ENCODE results near the gene SNX22. TPM values are rescaled to one million over a fixed set of nuclear protein-coding genes. Genes with fewer than 3 reads are reported as not detected.

The SNX22 gene
- total and polyA plus RNA-seq, 9 of the 15 experiments (the other 6 are each of a cell fraction or from before 2014, with no cell fraction given), result 0.91 to 3.0 (median 2.0) TPM

DNA sequence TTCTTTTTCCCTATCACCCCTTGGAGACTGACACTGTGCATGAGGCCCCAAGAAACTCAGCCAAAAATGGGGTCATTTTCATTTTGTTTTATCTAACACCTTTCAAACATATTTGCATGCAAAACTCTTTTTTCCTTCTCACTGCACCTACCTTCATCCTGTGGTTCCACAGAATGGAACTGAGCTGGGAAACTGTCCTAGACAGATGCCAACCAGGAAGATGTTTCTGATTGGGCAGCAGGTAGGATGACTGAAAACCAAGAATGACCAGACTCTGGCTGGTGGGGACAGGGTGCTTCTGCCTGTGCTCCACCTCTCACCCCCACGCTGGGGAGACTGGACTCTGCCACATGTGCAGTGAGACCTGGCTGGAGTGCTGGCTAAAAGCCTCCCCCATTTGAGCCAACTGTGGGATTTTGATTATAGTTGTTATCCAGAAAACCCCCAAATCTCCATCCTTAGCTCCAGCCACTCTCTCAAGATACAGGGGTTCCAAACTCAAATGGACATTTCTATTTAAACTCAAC is 6.1 kb downstream of the SNX22 start:
- WGBS (ENCODE audit: insufficient coverage, low coverage, missing lambda C conversion rate), result 71% methylated on average over 1 of the region's 1 CpG
- no peak overlapping the region for H3K4me2 ChIP-seq (ENCODE audit: insufficient read depth, low read length)
- no peak overlapping the region for H3K9ac ChIP-seq (ENCODE audit: insufficient read depth in 1 of 2, low read depth in 2 of 2, low read length in 2 of 2)
- POLR2A ChIA-PET, result interaction anchor here (1.1 to 1.2 kb wide), 2 partner anchors 10 to 570 kb away, joined by 3 read pairs; no protein-coding TSS in a partner anchor
- TF ChIP-seq, protein P1, sequence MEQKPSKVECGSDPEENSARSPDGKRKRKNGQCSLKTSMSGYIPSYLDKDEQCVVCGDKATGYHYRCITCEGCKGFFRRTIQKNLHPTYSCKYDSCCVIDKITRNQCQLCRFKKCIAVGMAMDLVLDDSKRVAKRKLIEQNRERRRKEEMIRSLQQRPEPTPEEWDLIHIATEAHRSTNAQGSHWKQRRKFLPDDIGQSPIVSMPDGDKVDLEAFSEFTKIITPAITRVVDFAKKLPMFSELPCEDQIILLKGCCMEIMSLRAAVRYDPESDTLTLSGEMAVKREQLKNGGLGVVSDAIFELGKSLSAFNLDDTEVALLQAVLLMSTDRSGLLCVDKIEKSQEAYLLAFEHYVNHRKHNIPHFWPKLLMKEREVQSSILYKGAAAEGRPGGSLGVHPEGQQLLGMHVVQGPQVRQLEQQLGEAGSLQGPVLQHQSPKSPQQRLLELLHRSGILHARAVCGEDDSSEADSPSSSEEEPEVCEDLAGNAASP (IDR thresholded peaks at IDR 0.05), result no peak
- peak; percentile 21; the same call in 1 of the 2 replicates for TF ChIP-seq RBFOX2 (IDR thresholded peaks at IDR 0.05; ENCODE audit: low read depth, low read length)
- H3K9me1 ChIP-seq (ENCODE audit: control insufficient read depth, insufficient read depth, low read length), result no peaks in the 10 kb centered on the region
- ATAC-seq, result no peak
- H3K9me3 ChIP-seq (replicated peaks; ENCODE audit: control insufficient read depth, insufficient read depth, low read depth, low read length), result no peaks in the 10 kb centered on the region
- H3K4me1 ChIP-seq (replicated peaks in 1 of 2; ENCODE audit: control insufficient read depth in 2 of 2, insufficient read depth in 2 of 2, low read length in 2 of 2), result peaks cover 9 to 30% of the 10 kb centered on the region in 2 experiments; a peak in 4 of 5 replicates
- no peaks in the 10 kb centered on the region; the same call in 1 of the 2 replicates for H4K20me1 ChIP-seq (replicated peaks; ENCODE audit: control insufficient read depth, insufficient read depth, low read length)
- in situ Hi-C loops (cut with MboI), result no loop called here
- intact Hi-C loops (cut with micrococcal nuclease), result loop anchor here (10.0 kb wide), 1 partner anchor 543 kb away; no protein-coding TSS in a partner anchor
- peaks cover 43% of the 10 kb centered on the region for H3K79me2 ChIP-seq (ENCODE audit: control insufficient read depth, insufficient read depth, low read length)
- no peak overlapping the region for H3K27ac ChIP-seq (ENCODE audit: extremely low read depth, low read depth, low read length)
- FAIRE-seq, result no peak
- no peak for DNase-seq (ENCODE audit: extremely low read depth in 1 of 4, low spot score in 3 of 4)
- H3K27me3 ChIP-seq (ENCODE audit: control insufficient read depth in 2 of 2, insufficient read depth in 2 of 2, low read length in 2 of 2), result no peaks in the 10 kb centered on the region
- peaks cover 75% of the 10 kb centered on the region for H3K36me3 ChIP-seq (ENCODE audit: control insufficient read depth, insufficient read depth, low read length)
- CTCF ChIA-PET (ENCODE audit: low intra/inter-chr PET ratio), result no interaction called here
- no peak overlapping the region for H3K4me3 ChIP-seq
- no TSS peak for BruUV-seq (replicated peaks)
- no peak overlapping the region for H2AFZ ChIP-seq (ENCODE audit: low read depth, low read length)

All from K562 (cell line).